Stimulated activated CD8-positive, alpha-beta memory T cell treated with anti-CD3 and anti-CD28 coated beads, Interleukin-7, amount 100 ng/mL, for 1 hour (primary cell): ENCODE measurements around the gene AMIGO3.
A peak's percentile ranks its signal among the peaks of the same experiment; 100 is the strongest.
"Not testable (repeated sequence)": the region's sequence is repeated elsewhere in the genome, so short reads cannot be mapped to it uniquely, and the experiment has no call there.

Experiments
- DNase-seq, 2 donors: peaks; one replicate each; pipeline ENCODE4 v3.0.0-alpha.2; 2020; ENCODE audit warnings: low read depth in 2 of 2

AMIGO3 gene

DNA sequence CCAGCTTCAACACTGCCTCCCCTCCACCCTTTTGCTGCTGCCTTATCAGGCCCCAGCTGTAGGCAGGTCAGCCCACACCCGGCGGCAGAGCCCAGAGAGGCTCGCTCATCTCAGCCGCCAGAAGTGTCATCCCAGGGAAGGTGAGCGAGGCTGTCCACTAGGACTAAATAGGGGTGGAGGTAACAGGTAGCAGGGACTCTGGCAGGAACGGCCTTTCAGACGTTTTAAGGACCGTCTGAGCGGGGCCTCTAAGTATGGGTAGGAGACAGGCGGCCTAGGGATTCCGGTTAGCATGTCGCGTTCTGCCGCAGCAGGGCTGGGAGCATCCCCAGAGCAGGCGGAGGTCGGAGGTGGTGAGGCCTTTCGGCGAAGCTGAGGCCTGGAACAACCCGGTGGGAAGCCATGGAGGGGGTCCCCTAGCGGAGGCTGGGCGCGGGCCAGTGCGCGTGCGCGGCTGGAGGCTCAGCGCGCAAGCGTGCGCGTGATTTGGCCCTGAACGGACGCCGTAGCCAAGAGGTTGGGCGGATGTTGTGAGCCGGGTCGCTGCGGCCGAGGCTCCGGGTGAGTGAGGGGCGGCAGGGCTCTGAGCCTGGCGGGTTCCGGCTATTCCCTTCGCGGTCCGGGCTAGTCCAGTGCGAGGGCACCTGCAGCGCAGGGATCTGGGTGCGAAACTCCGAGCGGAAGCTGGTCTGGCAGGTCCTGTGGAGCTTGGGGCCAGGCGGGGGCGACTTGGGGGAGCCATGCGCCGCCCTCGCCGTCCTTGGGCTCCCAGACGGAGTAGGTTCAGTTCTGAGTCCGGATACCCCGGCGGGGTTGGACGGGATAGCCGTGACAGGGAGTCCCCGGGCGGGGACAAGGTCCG is 30.2 kb downstream of the AMIGO3 start, which contains the start of the genes MST1 and RNF123:
TSS of gene MST1 (minus strand) at position 429 of the 862 bp plus-strand sequence. CDS start 783 bp downstream, outside the sequence.
TSS of gene RNF123 (plus strand) at position 512 of the 862 bp plus-strand sequence. CDS start 1,609 bp downstream, outside the sequence.
- DNase-seq: peak; percentile 80 to 84

DNA sequence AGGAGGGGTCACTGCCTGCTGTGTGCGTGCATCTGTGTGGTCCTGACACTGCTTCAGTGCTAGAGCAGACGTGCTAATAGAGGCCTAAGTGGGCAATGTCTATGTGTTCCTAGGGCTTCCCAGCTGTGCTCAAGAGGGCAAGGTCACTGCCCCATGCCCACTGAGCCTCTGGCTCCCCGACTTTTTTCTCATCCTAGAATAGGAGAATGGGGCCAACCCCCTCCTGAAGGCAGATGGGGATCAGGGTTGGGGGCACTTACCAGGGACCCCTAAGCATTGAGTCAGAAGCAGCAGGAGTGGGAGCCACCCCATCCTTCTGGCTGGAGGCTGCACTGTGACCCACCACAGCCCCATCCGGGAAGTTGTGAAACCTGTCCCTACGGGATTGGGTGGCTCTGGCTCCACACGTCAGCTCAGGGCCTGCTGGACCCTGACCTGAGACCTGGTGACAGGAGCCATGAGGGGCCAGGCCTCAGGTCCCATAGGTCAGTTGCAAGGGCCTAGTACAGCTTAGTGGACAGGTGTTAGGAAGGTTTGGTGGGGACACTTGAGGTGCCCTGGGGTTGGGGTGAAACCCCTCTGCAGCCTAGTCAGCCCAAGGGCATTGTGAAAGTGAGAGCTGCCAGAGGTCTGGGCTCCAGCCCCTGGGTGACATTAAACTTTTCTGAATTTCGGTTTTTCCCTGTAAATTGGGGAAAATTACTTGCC is 31.0 kb downstream of the AMIGO3 start:
- not testable (repeated sequence) for DNase-seq

DNA sequence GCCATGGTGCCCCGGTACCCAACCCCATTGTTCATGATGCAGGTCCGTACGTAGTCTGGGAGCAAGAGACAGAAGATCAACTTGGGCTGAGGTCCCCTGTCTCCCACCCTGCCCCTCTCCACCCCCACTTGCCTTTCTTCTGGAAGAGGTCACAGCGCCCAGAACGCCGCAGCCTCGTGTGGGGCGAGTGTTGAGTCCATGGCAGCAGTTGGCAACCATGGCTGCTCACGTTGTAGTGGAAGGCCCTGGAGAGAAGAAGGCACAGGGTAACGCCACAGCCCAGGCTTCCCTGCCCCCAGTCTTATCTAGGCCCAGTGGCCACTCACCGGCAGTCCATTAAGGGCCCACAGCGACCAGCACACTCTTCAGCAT is 32.1 kb downstream of the AMIGO3 start:
- DNase-seq: not testable (repeated sequence)

DNA sequence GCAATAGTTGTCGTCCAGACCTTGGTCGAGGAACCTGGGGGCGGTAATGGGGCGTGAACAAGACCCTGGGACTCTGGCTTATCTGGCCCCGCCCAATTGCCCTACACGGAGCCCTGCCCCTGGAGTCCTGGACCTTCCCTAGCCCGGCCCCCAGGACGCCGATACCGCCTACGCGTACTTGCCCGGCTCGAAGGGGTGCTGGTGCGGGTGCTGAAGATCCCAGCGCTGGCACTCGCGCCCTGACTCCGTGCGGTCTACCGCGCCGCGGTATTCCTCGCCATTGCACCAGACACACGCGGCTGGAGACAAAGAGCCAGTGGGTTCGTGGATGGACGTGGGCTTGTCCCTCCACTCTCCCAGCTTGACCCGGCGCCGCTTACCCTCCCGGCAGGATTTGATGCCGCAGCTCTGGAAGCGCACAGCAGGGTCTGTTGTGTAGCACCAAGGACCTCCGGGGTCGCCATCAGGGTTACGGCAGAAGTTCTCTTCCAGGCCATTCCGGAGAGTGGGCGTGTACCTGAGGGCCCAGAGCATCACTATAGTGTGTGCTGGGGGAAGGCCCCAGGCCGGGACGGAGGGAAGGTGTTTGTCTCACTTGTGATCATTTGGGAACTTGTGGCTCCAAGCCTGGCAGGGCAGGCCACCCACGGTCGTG is 32.6 kb downstream of the AMIGO3 start:
- DNase-seq: not testable (repeated sequence)

DNA sequence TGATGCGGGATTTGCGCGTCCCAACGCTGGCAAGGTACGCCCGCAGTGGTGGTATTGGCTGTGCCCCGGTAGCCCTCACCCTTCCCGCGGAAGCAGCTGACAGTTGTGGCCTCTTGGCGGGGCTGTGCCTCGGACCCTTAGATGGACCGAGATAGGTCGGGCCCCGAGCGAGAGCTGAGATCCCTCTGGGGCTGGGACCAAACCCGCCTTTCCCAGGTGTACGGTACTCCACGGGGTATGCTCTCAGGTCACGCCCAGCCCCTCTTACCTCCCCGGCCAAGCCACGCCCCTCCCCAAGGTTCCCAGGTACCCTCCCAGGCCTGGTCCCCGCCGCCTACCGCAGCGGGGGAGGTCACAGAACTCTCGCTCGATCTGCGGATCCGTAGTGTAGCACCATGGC is 33.1 kb downstream of the AMIGO3 start:
- DNase-seq: not testable (repeated sequence)

DNA sequence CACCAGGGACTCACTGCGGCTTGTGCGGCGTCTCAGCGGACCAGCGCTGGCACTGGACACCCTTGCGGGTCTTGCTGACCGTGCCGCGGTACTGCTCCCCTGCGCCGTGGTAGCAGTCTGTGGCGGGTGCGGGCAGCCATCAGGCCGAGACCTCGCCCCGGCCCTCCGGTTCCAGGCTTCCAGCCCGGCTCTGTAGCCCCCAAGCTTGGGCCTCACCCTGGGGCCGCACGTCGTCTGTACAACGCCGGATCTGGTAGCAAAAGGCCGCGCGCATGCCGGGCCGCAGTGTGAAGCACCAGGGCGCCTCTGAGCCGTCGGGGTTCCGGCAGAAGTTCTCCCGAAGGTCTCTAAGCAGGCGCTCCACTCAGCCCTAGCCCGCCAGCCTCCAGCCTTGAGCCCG is 33.6 kb downstream of the AMIGO3 start:
- DNase-seq: not testable (repeated sequence)

DNA sequence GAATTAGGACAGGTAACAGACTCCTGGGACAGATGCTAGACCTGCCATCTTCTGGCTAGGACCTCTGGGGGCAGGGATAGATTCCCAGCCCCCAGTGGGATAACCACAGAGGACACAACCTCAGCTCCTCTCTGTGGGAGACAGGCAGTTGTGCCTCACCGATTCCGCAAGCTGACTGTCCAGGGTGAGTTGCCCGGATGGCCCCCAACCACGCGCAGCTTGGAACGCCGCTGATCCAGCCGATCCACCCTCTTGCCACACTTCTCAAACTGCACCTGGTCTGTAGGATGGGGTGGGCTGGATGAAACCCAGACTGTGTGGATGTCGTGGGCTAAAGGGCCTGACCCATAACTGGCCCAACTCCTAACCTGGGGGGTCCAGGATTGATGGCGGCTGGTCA is 34.4 kb downstream of the AMIGO3 start:
- not testable (repeated sequence) for DNase-seq

DNA sequence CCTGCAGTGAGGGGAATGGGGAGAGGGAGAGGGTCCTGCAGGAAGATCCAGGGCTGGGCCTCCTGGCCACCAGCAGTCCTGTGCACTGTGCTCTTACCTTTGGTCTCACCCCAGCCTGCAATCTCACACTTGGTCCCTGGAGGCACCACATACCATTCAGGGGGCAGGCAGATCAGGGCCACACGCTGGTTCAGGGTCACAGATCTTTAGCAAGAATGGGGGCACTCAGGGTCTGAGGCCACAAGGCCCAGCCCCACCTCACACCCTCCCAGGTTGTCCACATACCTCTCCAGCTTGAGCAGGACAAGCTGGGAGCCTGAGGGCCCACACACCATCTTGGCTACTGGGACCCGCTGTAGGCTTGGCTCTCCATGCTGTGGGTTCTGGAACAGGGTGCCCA is 35.0 kb downstream of the AMIGO3 start:
- not testable (repeated sequence) for DNase-seq

DNA sequence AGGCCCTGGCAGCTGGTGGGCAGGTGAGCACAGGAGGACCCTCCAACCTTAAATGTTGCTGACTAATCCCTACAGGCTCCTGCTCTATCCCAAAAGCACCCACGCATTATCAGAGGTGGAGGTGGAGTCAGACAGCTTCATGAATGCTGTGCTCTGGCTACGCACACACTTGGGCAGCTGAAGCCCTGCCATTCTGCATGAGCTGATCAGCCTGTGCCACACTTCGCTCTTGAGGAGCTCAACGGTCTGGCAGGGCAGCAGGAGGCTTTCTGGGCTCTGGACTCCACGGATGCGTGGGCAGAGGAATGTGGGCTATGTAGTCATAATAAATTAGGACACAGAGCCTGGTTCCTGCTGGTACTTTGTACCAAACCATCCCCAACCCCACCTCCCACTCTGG is 36.3 kb downstream of the AMIGO3 start:
- DNase-seq: no peak

DNA sequence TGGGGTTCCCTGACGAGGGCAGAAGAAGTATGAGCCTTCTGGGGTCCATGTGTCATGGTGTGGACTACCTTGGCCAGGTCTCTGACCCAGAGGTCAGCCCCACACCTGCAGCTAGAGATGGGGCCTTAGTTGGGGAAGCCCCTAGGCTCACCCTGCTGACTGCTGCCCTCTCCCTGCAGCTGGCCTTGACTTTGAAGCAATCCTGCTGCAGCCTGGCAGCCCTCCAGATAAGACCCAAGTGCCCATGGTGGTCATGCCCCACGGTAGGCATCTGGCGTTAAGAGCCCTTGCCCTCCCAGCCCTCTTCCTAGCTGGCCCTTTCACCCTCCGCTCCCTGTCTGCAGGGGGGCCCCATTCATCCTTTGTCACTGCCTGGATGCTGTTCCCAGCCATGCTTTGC is 37.9 kb downstream of the AMIGO3 start:
- no peak for DNase-seq

DNA sequence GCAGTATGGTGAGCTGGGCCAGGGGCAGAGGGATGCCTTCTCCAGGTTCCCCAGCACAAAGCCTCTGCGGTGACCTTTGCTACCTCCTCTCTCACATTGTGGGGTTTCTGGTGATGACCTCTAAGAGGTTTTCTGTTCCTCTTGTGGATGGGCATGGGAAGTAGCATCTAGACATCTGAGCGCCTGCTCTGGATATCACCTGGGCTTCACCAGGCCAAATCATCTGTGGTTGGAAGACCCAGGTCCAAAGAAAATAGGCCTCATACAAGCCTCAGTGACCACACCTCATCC is 38.3 kb downstream of the AMIGO3 start:
- no peak for DNase-seq

DNA sequence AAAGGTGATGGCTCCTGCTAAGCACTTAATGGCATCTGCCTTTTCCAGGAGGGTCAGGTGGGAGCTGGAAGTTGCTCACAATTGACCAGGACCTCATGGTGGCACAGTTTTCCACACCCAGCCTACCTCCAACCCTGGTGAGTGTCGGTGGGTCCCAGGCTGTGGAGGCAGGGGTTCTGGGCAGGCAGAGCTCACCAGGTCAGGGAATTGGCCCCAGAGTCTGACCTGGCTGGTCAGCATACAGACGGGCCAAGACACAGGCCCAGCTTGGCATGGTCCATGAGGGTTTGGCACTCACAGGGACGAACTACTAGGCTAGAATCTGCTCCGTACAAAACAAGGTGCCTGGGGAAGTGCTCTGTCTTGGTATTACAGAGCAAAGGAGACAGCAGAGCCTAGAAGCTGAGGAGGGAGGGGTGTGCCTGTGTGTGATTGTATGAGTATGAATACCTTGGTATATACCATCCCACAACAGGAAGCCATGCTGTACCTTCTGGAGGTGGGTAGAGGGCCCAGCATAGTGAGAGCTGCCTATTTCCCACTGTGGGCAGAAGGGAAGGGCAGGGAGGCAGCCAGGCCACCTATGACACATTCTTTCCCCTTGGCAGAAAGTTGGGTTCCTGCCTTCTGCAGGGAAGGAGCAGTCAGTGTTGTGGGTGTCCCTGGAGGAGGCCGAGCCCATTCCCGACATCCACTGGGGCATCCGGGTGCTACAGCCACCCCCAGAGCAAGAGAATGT is 38.8 kb downstream of the AMIGO3 start:
- DNase-seq: no peak

DNA sequence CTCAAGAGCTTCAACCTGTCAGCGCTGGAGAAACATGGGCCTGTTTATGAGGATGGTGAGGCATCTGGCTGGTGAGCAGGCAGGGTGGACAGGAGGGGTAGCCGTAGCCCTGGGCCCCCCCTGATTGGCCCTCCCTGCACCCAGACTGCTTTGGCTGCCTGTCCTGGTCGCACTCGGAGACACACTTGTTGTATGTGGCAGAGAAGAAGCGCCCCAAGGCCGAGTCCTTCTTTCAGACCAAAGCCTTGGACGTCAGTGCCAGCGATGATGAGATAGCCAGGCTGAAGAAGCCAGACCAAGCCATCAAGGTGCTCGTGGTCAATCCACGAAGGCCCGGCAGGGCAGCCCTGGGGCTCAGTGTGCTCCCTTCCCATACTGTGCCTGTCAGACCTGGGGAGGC is 43.6 kb downstream of the AMIGO3 start:
- no peak for DNase-seq

DNA sequence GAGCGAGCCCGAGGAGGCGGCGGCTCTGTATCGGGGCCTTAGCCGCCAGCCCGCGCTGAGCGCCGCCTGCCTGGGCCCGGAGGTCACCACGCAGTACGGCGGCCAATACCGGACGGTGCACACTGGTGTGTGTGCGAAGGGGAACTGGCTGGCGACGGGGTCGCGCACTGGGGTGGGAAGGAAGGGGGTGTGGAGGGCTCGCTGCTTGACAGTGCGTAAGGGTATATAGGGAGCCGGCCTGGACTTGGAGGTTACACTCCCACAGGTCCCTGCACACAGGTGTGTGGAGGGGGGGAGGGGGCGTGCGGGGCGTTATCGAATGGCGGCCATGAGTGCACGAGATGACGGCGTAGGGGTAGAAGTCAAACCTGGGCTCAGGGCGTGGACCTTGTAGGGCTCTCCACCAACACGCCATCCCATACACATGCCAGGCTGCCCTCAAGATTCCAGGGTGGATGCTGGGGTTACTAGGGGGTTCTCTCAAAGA is 44.9 kb downstream of the AMIGO3 start:
- DNase-seq: no peak

DNA sequence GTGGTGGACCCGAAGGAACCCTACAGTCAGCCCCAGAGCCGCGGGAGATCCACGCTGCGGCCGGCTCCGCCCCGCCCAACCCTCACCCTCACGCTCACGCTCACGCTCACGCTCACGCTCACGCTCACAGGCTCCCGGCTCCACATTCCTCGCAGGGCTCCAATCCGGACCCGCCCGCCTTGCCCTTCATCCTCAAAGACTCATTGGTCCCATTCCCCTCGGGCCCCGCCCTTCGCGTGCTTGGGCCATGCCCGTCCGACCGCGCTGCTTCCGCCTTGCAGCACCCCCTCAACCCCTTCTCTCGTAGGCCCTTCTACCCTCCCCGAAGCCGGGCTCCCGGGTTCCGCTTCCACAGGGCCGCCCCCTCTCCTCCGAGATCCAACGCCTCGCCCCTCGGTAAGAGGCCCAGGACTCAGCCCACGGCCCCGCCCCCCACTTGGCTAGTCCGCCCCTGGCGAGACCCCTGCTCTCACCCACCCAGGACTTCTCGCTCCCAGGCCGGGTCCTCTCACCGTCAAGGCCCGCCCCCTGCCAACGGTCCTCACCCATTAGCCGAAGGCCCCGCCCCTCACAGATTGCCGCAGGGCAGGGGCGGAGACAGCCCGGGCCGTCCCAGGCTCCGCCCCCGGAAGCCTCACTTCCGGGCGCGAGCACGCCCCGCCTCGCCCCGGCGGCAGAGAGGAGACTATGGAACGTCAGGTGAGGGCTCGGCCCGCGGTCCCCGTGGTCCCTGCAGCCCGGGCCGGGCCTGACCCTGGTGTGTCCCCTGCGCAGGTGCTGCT is 45.6 kb downstream of the AMIGO3 start, which contains the start of gene APEH:
TSS of gene APEH (plus strand) at position 637 of the 782 bp plus-strand sequence. CDS start at position 688, 51 bp downstream.
- peak; percentile 89 to 90 for DNase-seq

DNA sequence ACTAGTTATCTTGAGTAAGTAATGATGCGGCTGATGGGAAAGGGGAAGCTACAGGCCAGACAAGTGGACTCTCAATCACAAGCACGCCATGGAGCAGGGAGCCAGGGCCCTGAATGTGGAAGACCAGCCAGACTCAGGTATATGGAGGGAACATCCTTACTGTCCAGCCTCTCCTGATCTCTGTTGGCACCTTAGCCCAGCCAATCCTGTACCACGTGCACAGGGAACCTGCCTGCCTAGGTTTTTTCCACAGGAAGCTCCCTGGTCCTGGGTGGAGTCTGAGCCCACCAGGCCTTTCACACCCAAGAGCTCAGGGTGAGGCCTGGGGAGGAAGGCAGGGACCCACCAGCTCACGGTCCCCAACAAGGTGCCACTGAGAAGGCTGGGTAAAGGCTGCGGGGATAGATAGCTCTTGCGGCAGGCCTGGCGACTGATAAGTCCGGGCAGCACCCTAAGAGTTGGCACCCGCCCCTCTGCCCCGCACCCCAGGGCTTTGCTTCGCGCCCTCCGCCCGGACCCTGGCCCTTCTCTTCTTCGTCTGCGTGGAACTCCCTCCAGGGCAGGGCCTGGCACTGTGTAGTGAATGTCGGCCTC is 46.3 kb downstream of the AMIGO3 start:
- DNase-seq: no peak

DNA sequence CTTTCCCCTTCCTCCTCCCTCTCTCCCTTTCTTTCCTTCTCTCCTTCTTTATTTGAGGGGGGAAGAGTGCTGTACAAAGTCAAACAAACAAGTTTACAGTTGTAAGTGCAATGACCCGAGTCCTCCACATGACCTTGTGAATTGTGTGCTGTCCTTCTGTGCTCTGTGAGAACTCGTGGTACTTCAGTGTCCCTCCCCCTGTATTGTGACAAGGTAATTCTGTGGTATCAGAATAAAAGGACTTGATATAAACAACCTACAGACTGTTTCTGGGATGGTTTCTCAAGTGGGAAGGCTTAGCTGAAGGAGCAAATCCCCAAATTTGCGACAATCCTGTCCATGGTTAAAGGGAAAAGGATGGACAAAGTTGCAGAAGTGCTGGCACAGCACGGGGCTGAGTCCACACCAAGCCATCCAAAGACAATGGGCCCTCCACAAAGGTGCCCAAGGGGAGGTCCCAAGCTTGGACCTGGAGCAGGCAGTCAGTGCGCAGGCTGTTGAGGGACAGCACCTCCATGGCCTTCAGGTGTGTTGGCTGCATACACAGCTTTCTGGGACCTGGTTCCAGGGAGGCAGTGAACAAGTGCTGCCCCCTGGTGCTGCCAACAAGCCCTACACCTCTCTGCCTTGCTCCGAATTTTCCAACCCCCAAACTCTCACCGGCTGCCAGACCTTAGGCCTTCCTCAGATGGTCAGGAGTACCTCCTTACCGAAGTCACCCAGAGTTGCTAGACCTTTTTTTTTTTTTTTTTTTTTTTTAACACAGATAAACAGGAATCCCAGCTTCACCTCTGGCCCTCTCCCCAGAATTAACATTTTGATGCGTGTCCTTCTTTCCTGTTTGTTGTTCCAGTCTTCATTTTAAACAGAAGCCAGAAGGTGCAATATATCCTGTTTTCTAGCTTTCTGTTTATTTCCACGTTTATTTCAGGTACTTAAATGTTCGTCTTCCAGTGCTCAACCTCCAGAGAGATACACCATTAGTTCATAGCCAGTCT is 47.9 kb downstream of the AMIGO3 start:
- peak; percentile 48 to 57 for DNase-seq

DNA sequence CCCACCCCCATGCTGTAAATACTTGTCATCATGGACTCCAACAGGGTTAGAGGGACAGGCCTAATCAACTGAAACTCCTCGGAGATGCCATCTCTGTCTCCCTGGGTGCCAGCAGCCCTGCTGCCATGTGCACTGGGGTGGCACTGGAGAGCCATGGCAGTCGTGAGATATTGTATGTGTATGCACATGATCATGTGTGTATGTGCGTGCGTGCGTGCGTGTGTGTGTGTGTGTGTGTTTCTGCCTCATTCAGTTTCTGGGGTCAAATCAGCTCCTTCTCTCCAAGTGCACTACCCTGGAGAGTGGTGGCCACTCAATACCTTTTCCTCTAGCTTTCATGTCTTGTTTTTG is 48.6 kb downstream of the AMIGO3 start:
- DNase-seq: no peak

DNA sequence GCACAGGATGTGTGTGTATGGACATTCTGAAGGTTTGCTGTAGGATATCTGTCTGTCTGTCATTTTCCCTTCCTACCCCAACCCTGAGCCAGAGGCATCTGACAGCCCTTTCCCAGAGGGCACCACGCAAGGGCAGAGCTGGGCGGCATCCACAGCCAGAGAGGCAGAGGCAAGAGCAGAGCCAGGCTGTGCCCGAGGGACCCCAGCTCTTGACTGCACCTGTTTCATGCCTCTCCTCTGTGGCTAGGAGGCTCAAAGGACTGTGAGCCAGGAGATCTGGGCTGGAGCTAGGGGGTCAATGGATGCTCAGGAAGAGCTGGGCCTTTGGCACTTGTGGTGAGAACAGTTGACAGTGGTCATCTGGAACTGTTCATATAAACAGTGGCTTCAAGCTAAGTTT is 50.1 kb downstream of the AMIGO3 start:
- no peak for DNase-seq
